ENCODE data around the gene TMEM120A. TPM values are rescaled to one million over a fixed set of nuclear protein-coding genes. Genes with fewer than 3 reads are reported as not detected.

TMEM120A gene
- total RNA-seq, 1 donor from 2014 or later = 17.4 TPM

- H3K27me3 ChIP-seq (ENCODE audit: control insufficient read depth, insufficient read depth, low read length) = no peaks in the 10 kb centered on the region
- no peak for DNase-seq (ENCODE audit: low read depth)
- peaks cover 1% of the 10 kb centered on the region for H3K36me3 ChIP-seq (ENCODE audit: control insufficient read depth, insufficient read depth, low read length)
- TF ChIP-seq, protein P1, sequence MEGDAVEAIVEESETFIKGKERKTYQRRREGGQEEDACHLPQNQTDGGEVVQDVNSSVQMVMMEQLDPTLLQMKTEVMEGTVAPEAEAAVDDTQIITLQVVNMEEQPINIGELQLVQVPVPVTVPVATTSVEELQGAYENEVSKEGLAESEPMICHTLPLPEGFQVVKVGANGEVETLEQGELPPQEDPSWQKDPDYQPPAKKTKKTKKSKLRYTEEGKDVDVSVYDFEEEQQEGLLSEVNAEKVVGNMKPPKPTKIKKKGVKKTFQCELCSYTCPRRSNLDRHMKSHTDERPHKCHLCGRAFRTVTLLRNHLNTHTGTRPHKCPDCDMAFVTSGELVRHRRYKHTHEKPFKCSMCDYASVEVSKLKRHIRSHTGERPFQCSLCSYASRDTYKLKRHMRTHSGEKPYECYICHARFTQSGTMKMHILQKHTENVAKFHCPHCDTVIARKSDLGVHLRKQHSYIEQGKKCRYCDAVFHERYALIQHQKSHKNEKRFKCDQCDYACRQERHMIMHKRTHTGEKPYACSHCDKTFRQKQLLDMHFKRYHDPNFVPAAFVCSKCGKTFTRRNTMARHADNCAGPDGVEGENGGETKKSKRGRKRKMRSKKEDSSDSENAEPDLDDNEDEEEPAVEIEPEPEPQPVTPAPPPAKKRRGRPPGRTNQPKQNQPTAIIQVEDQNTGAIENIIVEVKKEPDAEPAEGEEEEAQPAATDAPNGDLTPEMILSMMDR (IDR thresholded peaks at IDR 0.05; ENCODE audit: insufficient read depth, low read length, poor library complexity, severe bottlenecking) = no peak
- H3K4me3 ChIP-seq (ENCODE audit: low read depth, low read length) = no peak overlapping the region
Measured at GRCh38 chr7:75979759-75980429, 14.5 kb downstream of the TMEM120A start.

GRCh38 chr7:75977743-75978142 is 16.7 kb downstream of the TMEM120A start:
- no peak for DNase-seq (ENCODE audit: low read depth)
- peaks cover 2% of the 10 kb centered on the region for H3K36me3 ChIP-seq (ENCODE audit: control insufficient read depth, insufficient read depth, low read length)
- TF ChIP-seq, protein P1 (IDR thresholded peaks at IDR 0.05; ENCODE audit: insufficient read depth, low read length, poor library complexity, severe bottlenecking) = no peak
- no peak overlapping the region for H3K4me3 ChIP-seq (ENCODE audit: low read depth, low read length)
- H3K27me3 ChIP-seq (ENCODE audit: control insufficient read depth, insufficient read depth, low read length) = no peaks in the 10 kb centered on the region

DNA sequence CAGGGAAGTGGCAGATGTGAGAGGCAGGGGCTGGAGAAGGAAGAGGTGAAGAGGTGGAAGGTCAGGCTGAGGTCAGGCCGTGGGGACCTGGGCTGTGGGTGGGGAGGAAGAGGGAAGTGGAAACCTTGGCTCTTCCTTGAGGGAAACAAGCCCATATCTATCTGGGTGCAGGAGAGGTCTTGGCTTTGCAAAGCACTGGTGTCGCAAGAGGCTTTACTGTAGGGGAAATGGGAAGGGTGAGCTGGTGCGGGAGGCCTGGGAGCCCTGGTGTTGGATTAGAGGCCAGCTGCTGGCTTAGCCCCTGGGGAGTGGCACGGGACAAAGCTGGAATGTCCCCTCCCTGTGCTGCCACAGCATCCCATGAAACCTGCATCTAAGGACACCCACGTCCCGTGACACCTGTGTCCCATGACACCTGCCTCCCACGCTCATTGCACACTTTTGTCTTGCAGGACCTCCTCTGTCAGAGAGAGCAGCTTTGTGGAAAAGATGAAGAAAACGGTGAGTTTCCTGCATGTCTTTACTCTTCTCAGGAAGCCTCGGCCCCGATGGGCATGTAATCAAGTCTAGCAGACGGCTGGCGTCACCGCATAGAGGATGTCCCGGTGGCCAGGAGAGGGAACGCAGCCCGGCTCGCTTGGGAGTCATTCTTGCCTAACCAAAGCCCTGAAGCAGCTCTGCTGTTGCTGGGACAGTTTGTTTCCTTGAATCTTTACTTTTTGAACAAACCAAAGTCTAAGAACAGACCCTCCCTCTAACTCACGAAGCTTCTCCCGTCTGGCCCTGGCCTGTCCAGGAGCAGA is 22.2 kb downstream of the TMEM120A start:
- Histone ChIP-seq H3K27me3 (ENCODE audit: control insufficient read depth, insufficient read depth, low read length) (no peaks in the 10 kb centered on the region), H3K4me3 (ENCODE audit: low read depth, low read length) (no peak overlapping the region), H3K36me3 (ENCODE audit: control insufficient read depth, insufficient read depth, low read length) (peaks cover 1% of the 10 kb centered on the region)
- TF ChIP-seq, protein P1 (IDR thresholded peaks at IDR 0.05; ENCODE audit: insufficient read depth, low read length, poor library complexity, severe bottlenecking) = no peak
- DNase-seq (ENCODE audit: low read depth) = no peak

DNA sequence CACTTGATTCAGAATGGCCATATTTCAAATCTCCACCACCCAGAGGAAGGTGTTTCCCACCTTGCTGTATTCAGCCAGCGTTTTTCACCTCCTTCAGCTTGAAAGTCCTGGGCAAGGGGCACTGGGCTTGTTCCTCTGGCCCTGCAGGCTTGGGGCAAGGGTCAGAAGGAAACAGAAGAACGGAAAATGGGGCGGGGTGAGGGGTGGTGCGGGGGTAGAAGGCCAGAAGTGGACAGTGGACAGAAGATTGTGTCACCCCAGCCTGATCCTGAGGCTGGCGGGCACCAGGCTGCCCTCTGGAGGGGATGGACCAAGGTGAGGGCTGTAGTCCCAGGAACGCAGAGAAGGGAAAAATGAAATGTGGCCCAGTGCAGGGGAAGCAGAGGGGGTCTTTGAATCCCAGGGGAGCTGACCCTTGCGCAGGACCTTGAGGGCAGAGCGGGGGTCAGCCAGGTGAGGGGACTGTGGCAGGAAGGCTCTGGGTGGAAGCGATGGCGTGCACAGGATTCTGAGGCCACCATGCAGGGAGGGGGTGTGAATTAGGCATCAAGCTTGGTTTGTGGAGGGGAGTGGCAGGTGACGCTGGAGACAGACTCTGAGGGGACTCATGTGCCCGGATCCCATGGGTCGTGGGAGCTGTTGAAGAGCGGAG is 23.0 kb downstream of the TMEM120A start:
- Histone ChIP-seq H3K36me3 (ENCODE audit: control insufficient read depth, insufficient read depth, low read length) (peaks cover 1% of the 10 kb centered on the region), H3K27me3 (ENCODE audit: control insufficient read depth, insufficient read depth, low read length) (no peaks in the 10 kb centered on the region), H3K4me3 (ENCODE audit: low read depth, low read length) (no peak overlapping the region)
- DNase-seq (ENCODE audit: low read depth) = no peak
- TF ChIP-seq, protein P1 (IDR thresholded peaks at IDR 0.05; ENCODE audit: insufficient read depth, low read length, poor library complexity, severe bottlenecking) = no peak

DNA sequence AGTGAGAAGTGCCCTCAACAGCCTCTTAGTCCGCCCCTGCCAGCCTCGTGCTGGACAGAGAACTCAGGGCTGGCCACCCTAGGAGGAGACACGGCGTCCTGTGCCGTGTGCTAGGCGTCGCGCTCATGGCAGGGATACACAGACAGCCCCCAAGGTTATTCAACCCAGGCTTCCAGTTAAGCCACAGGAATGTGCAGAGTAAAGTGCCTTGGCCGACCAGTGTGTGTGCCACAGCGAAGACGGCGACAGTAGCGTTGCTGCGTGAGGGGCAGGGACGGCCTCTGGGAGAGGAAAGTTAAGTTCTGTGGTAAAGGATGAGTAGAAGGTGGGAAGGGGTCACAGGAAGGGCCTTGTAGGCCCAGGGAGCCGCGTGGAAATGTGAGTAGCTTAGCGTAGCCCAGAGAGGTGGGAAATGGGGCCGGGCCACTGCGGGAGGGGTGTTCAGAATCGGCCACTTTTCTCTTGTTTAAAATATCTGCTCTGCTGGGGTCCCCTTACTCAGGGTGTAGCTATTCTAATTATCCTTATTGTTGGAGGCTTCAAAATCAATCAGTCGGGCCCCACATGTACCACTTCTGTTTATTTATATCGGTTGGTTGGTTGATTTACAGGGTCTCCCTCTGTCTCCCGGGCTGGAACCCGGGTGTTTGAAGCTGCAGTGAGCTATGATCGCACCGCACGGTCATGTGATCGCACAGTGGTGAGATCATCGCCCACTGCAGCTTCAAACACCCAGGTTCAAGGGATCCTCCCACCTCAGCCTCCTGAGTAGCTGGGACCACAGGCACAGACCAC is 24.5 kb downstream of the TMEM120A start:
- H3K27me3 ChIP-seq (ENCODE audit: control insufficient read depth, insufficient read depth, low read length) = no peaks in the 10 kb centered on the region
- peaks cover 1% of the 10 kb centered on the region for H3K36me3 ChIP-seq (ENCODE audit: control insufficient read depth, insufficient read depth, low read length)
- DNase-seq (ENCODE audit: low read depth) = no peak
- no peak overlapping the region for H3K4me3 ChIP-seq (ENCODE audit: low read depth, low read length)
- TF ChIP-seq, protein P1 (IDR thresholded peaks at IDR 0.05; ENCODE audit: insufficient read depth, low read length, poor library complexity, severe bottlenecking) = no peak

Measured in kidney epithelial cell (primary cell).